Gastroesophageal sphincter (tissue), 4 donors: ENCODE measurements around the gene ONECUT2. TPM values are rescaled to one million over a fixed set of nuclear protein-coding genes. Genes with fewer than 3 reads are reported as not detected.
"Not testable (repeated sequence)": the region's sequence is repeated elsewhere in the genome, so short reads cannot be mapped to it uniquely, and the experiment has no call there.

Experiments used
- ATAC-seq: fragments of 150-250 bp; one replicate; pipeline ENCODE4 v1.9.1; 2016; ENCODE audit warnings: mild to moderate bottlenecking, moderate library complexity
- H3K27ac ChIP-seq, 4 donors: fragments of 200-600 bp; sonication (generic) in 3 of 4; 1 replicate in 3 of 4; 2 replicates in 1 of 4; pipeline ENCODE4 v1.5.1; 2016 to 2019
- H3K27me3 ChIP-seq: fragments of 200-600 bp; sonication (generic); one replicate; pipeline ENCODE4 v1.5.1; 2019
- H3K36me3 ChIP-seq, 2 donors: fragments of 200-600 bp; sonication (generic); one replicate each; pipeline ENCODE4 v1.5.1; 2019; ENCODE audit warnings: control low read depth in 1 of 2
- H3K4me1 ChIP-seq, 3 donors: fragments of 200-600 bp; sonication (generic); 1 replicate in 2 of 3; 2 replicates in 1 of 3; pipeline ENCODE4 v1.5.1; 2016 to 2019; ENCODE audit warnings: control low read depth in 2 of 3
- H3K4me3 ChIP-seq, 2 donors: fragments of 200-600 bp; sonication (generic); one replicate each; pipeline ENCODE4 v1.5.1; 2019; ENCODE audit warnings: mild to moderate bottlenecking in 1 of 2, moderate library complexity in 1 of 2
- H3K9me3 ChIP-seq, 3 donors: fragments of 200-600 bp; sonication (generic); one replicate each; pipeline ENCODE4 v1.5.1; 2017 to 2019; ENCODE audit warnings: control low read depth in 2 of 3
- EP300 ChIP-seq: sonication (generic); formaldehyde crosslinking; IDR thresholded peaks from one replicate; pipeline ENCODE4 v1.6.1; 2017; ENCODE audit warnings: antibody characterized with exemption, mild to moderate bottlenecking
- POLR2A ChIP-seq, 2 donors: fragments of 450-650 bp; IDR thresholded peaks; one replicate each; pipeline ENCODE4 v1.6.1; 2017; ENCODE audit warnings: antibody characterized with exemption in 2 of 2, mild to moderate bottlenecking in 2 of 2, moderate library complexity in 1 of 2
- POLR2AphosphoS5 ChIP-seq: sonication (generic); formaldehyde crosslinking; IDR thresholded peaks from one replicate; pipeline ENCODE4 v1.6.1; 2017; ENCODE audit warnings: antibody characterized with exemption
- WGBS, 2 donors: methylation state at CpG; one replicate each; pipeline ENCODE4 v1.1.5; 2018; ENCODE audit warnings: low coverage in 1 of 2; 5-methylcytosine and 5-hydroxymethylcytosine counted together
- total RNA-seq, 4 donors: library from RNA; depleted of rRNA; stranded (reverse); fragments of >200 nt; gene quantifications; one replicate each; pipeline ENCODE4 v1.1.0, GENCODE V29; 2016
- TF ChIP-seq, protein P1 (sequence below), 4 experiments: fragments of 200-600 bp in 2 of 4; fragments of 450-650 bp in 2 of 4; sonication (generic) in 1 of 4; IDR thresholded peaks; one replicate each; pipeline ENCODE4 v1.5.1; 2017 to 2019; ENCODE audit warnings: antibody characterized with exemption in 4 of 4, mild to moderate bottlenecking in 2 of 4, moderate library complexity in 2 of 4

ONECUT2 gene
- under 1 TPM; under 0.01 to 0.23 (median 0.06) TPM for total RNA-seq

DNA sequence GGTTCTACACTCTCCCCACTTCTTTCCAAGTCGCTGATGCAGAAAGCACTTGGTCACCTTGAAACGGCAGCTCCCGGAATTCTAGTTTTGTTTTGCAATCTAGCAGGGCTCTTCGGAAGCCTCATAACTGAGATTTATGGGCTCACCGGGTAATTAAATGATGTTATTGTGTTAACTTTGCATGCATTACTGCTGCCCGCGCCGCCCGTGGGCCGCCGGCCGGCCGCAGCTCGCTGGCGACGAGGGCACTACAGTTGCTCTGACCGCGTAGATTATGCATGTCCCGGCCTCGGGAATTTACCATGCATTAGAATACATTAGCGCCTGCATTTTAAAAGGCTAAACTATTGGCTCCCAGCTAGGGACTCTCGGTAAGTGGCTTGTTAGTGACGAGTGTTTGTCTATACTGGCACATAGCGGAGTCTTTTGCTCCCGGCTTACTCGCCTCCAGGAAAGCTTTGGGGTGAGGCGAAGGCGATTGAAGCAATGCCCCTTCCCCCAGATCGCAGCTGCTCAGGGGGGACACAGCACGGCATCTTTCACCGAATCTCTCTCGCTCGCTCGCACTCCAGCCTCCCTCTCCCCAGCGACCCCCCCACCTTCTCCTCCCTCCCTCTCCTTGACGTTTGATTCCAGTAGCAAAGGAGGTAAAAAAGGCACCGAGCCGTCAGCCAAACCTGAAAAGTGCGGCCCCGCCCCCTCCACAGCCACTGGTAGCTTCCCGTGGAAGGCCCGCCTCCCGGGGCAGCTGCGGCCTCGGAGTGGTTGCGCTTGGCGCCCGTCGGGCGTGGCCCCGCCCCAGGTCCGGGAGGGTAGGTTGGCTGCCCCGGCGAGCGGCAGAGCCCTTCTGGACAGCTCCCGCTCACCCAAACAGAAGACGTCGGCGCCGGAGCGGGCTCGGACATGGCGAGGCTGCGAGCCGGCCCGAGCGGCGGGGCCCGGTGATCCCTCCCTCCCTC, at the start of gene ONECUT2:
ONECUT2 (plus strand) TSS at position 839 of the 959 bp plus-strand sequence. CDS start 343 bp downstream, outside the sequence.
- 0 to 4% methylated on average over 1 to 10 of the region's 69 CpGs for WGBS, 2 donors
- no peak for TF ChIP-seq POLR2AphosphoS5
- no peak for TF ChIP-seq EP300
- TF ChIP-seq POLR2A (IDR thresholded peaks at IDR 0.05), result no peak
- TF ChIP-seq, protein P1, sequence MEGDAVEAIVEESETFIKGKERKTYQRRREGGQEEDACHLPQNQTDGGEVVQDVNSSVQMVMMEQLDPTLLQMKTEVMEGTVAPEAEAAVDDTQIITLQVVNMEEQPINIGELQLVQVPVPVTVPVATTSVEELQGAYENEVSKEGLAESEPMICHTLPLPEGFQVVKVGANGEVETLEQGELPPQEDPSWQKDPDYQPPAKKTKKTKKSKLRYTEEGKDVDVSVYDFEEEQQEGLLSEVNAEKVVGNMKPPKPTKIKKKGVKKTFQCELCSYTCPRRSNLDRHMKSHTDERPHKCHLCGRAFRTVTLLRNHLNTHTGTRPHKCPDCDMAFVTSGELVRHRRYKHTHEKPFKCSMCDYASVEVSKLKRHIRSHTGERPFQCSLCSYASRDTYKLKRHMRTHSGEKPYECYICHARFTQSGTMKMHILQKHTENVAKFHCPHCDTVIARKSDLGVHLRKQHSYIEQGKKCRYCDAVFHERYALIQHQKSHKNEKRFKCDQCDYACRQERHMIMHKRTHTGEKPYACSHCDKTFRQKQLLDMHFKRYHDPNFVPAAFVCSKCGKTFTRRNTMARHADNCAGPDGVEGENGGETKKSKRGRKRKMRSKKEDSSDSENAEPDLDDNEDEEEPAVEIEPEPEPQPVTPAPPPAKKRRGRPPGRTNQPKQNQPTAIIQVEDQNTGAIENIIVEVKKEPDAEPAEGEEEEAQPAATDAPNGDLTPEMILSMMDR (IDR thresholded peaks at IDR 0.05), result no peak

DNA sequence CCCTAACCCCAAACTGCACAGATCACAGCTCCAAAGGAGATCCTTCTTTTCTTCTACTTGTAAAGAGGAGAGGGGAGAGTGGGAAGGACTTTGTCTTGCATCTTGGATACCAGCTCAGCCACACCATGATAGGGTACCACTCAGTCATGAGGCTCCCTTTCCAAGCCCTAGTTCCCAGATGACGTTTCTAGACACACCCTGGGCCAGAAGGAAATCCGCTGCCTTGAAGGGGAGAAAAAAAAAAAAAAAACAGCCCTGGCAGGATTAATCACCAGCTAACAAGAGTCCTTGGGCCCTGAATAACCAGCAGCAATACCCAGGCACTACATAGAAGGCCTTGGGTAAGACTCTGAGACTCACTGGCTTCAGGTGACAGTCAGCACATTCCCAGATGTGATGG, 45.9 kb upstream of the ONECUT2 start:
- TF ChIP-seq, protein P1 (IDR thresholded peaks at IDR 0.05), result no peak
- no peak for TF ChIP-seq EP300
- no peak for TF ChIP-seq POLR2AphosphoS5
- TF ChIP-seq POLR2A (IDR thresholded peaks at IDR 0.05), result no peak
- WGBS, 2 donors, result 24 to 58% methylated on average over 2 of the region's 2 CpGs
- no peaks in the 10 kb centered on the region for H3K36me3 ChIP-seq
- ATAC-seq, result no peak
- no peak overlapping the region for H3K4me3 ChIP-seq
- no peak overlapping the region for H3K27ac ChIP-seq
- H3K27me3 ChIP-seq, result peaks cover 23% of the 10 kb centered on the region
- H3K4me1 ChIP-seq, result no peaks in the 10 kb centered on the region
- peaks cover 0 to 9% (median 0%) of the 10 kb centered on the region in 3 donors for H3K9me3 ChIP-seq

More for the DNA sequence above, at the start of gene ONECUT2:
- Histone ChIP-seq H3K27me3 (peaks cover 100% of the 10 kb centered on the region), H3K27ac (no peak within 1 kb of the TSS), H3K4me3 (peak within 1 kb of the TSS; percentile 33 to 55), H3K4me1 (peaks cover 2 to 73% (median 46%) of the 10 kb centered on the region in 3 donors), H3K36me3 (no peaks in the 10 kb centered on the region), H3K9me3 (no peaks in the 10 kb centered on the region)
- ATAC-seq, result peak; percentile 93

DNA sequence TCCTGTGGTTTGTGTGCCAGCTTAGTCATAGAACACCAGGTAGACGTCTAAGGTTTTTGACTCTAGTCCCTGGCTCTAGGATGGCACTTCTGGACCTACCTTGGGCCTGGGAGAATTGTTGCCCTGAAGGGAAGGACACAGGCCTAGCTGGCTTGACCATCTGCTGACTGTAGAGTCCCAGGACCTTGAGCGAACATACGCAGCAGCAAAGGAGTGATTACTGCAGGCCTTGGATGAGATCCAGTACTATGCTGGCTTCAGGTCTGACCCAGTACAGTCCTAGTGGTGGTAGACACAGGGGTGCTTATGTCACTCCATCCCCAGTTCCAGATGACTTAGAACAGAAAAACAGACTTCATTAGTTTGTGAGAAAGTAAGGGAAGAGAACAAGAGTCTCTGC, 45.1 kb upstream of the ONECUT2 start:
- TF ChIP-seq POLR2AphosphoS5 (no peak), EP300 (no peak), POLR2A (IDR thresholded peaks at IDR 0.05) (no peak)
- TF ChIP-seq, protein P1 (IDR thresholded peaks at IDR 0.05), result no peak
- peaks cover 0 to 16% (median 0%) of the 10 kb centered on the region in 3 donors for H3K9me3 ChIP-seq
- no peak for ATAC-seq
- H3K36me3 ChIP-seq, result no peaks in the 10 kb centered on the region
- no peak overlapping the region for H3K4me3 ChIP-seq
- 60% methylated on average over 1 of the region's 3 CpGs; no CpG with 5 or more reads in 1 of the 2 donors for WGBS, 2 donors
- no peak overlapping the region for H3K27ac ChIP-seq
- H3K27me3 ChIP-seq, result peaks cover 23% of the 10 kb centered on the region
- H3K4me1 ChIP-seq, result no peaks in the 10 kb centered on the region

DNA sequence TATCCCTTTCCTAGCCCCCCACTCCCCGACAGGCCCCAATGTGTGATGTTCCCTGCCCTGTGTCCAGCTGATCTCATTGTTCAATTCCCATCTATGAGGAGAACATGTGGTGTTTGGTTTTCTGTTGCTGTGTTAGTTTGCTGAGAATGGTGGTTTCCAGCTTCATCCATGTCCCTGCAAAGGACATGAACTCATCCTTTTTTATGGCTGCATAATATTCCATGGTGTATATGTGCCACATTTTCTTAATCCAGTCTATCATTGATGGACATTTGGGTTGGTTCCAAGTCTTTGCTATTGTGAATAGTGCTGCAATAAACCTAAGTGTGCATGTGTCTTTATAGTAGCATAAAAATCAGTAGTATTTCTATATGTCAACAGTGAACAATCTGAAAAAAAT, 40.4 kb upstream of the ONECUT2 start:
- H3K4me3 ChIP-seq, H3K27ac ChIP-seq, H3K27me3 ChIP-seq, H3K4me1 ChIP-seq, ATAC-seq, H3K36me3 ChIP-seq: not testable (repeated sequence)
- peaks cover 0 to 27% (median 0%) of the 10 kb centered on the region in 3 donors for H3K9me3 ChIP-seq
- 100% methylated on average over 1 of the region's 1 CpG; no CpG with 5 or more reads in 1 of the 2 donors for WGBS, 2 donors

DNA sequence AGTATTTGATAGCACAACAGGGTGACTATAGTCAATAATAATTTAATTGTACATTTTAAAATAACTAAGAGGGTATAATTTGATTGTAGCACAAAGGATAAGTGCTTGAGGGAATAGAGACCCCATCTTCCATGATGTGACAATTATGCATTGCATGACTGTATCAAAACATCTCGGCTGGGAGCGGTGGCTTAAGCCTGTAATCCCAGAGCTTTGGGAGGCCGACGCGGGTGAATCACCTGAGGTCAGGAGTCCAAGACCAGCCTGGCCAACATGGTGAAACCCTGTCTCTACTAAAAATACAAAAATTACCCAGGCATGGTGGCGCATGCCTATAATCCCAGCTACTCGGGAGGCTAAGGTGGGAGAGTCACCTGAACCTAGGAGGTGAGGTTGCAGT, 38.3 kb upstream of the ONECUT2 start:
- H3K4me1 ChIP-seq, H3K27ac ChIP-seq, ATAC-seq, H3K4me3 ChIP-seq, H3K36me3 ChIP-seq: not testable (repeated sequence)
- Histone ChIP-seq H3K27me3 (peaks cover 17% of the 10 kb centered on the region), H3K9me3 (peaks cover 0 to 26% (median 0%) of the 10 kb centered on the region in 3 donors)
- WGBS, 2 donors, result 88 to 91% methylated on average over 3 to 5 of the region's 7 CpGs
